ENCODE results near the gene KMT2B. TPM values are rescaled to one million over a fixed set of nuclear protein-coding genes. Genes with fewer than 3 reads are reported as not detected.
A peak's percentile ranks its signal among the peaks of the same experiment; 100 is the strongest.

KMT2B gene
- total and polyA plus RNA-seq, 2 donors from 2014 or later, result 14.8 to 40.8 TPM

DNA sequence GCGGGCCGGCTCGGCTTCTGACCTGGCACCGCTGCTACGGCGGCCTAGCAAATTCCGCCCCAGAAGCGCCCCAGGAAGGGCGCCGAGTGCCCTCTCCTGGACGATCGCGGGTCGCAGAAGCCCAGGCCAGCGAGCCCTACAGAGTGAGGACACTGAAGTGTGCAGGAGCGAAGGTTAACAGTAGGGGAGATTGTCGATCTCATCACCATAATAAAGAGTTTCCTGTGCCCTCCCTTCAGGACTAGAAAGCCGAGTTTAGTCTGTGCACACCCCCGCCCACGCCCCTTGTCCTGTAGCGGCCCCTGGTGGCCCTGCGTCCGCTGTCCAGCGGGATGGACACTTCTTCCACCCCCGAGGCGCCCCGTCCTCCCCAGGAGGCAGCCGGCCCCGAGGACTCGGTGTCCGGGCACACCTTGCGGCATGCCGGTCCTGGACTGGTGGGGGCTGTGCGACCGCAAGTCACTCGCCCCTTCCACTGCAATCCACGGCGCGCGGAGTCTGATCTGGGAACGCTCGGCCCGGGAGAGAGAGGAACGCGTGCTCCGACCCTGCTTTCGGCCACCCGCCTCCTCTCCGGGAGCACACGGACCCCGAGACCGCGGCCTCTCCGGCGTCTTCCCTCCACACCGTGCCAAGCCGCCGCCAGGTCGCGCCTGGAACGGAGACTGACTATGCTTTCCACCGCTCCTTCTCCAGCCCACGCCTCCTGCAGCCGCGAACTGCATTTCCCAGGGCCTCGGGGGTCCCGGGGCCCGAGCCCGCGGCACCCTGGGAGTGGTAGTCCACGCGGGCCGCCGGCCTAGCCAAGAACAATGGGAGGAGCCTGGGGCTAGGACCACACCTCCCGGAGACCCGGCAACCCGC, 770 bp upstream of the KMT2B start:
- TF ChIP-seq CTCF (IDR thresholded peaks at IDR 0.05; ENCODE audit: borderline replicate concordance, extremely low read depth, insufficient read depth), result peak; percentile 74
- FAIRE-seq (no peak), DNase-seq (peak; percentile 89 to 99 (median 93))
- Histone ChIP-seq H3K27ac (ENCODE audit: low read depth in 2 of 2, low read length in 2 of 2) (peak overlapping the region; percentile 79 to 84), H3K4me1 (ENCODE audit: control insufficient read depth in 2 of 3, insufficient read depth in 2 of 3, low read depth in 1 of 3, low read length in 3 of 3) (peaks cover 0 to 15% (median 0%) of the 10 kb centered on the region in 3 donors), H3K27me3 (ENCODE audit: control insufficient read depth, insufficient read depth, low read length) (no peaks in the 10 kb centered on the region), H3K9me3 (ENCODE audit: control insufficient read depth in 2 of 3, insufficient read depth in 1 of 3, low read length in 3 of 3) (no peaks in the 10 kb centered on the region), H3K9ac (ENCODE audit: low read length in 3 of 3) (peak overlapping the region; percentile 38 to 71 (median 68)), H3K36me3 (ENCODE audit: control insufficient read depth in 2 of 3, insufficient read depth in 3 of 3, low read length in 3 of 3) (peaks cover 0 to 12% (median 2%) of the 10 kb centered on the region in 3 donors), H3K4me3 (ENCODE audit: low read length in 3 of 3) (peak overlapping the region; percentile 72 to 87 (median 76))
- intact Hi-C loops (cut with DNase I), result no loop called here

- intact Hi-C loops (cut with DNase I), result no loop called here
- peak in 4 of 5 donors; percentile 29 to 90 (median 60) for DNase-seq
- H3K4me1 ChIP-seq (ENCODE audit: control insufficient read depth in 2 of 3, insufficient read depth in 2 of 3, low read depth in 1 of 3, low read length in 3 of 3), result peaks cover 0 to 15% (median 0%) of the 10 kb centered on the region in 3 donors
Observed at GRCh38 chr19:35718345-35719041, 690 bp downstream of the KMT2B start.

More at GRCh38 chr19:35718345-35719041, 690 bp downstream of the KMT2B start:
- H3K9me3 ChIP-seq (ENCODE audit: control insufficient read depth in 2 of 3, insufficient read depth in 1 of 3, low read length in 3 of 3), result no peaks in the 10 kb centered on the region
- FAIRE-seq, result no peak
- no peaks in the 10 kb centered on the region for H3K27me3 ChIP-seq (ENCODE audit: control insufficient read depth, insufficient read depth, low read length)
- peak overlapping the region; percentile 23 to 85 (median 56) for H3K9ac ChIP-seq (ENCODE audit: low read length in 3 of 3)
- peak overlapping the region; percentile 16 to 67 for H3K27ac ChIP-seq (ENCODE audit: low read depth in 2 of 2, low read length in 2 of 2)
- no peak for TF ChIP-seq CTCF (IDR thresholded peaks at IDR 0.05; ENCODE audit: borderline replicate concordance, extremely low read depth, insufficient read depth)
- H3K36me3 ChIP-seq (ENCODE audit: control insufficient read depth in 2 of 3, insufficient read depth in 3 of 3, low read length in 3 of 3), result peaks cover 0 to 25% (median 14%) of the 10 kb centered on the region in 3 donors
- H3K4me3 ChIP-seq (ENCODE audit: low read length in 3 of 3), result peak overlapping the region; percentile 66 to 81 (median 69)
